DMS53 treated with DMSO at 0.1 percent for 48 hours (cell line): Measurements from ENCODE around the gene SIRT6.
"Not testable (repeated sequence)": the region's sequence is repeated elsewhere in the genome, so short reads cannot be mapped to it uniquely, and the experiment has no call there.

Source experiments
- DNase-seq: peaks from one replicate; lab custom pipeline; 2025; ENCODE audit not compliant: unreplicated experiment; lab: John Stamatoyannopoulos, UW

SIRT6 gene

GRCh38 chr19:4200940-4201542, 18.7 kb upstream of the SIRT6 start:
- DNase-seq: no peak

- DNase-seq: no peak
Measured at GRCh38 chr19:4199699-4200293, 17.4 kb upstream of the SIRT6 start.

- no peak for DNase-seq
Measured at GRCh38 chr19:4198467-4199126, 16.2 kb upstream of the SIRT6 start.

GRCh38 chr19:4197625-4198466, 15.5 kb upstream of the SIRT6 start:
- DNase-seq: no peak

GRCh38 chr19:4197228-4197624, 14.9 kb upstream of the SIRT6 start:
- no peak for DNase-seq

GRCh38 chr19:4196587-4197148, 14.3 kb upstream of the SIRT6 start:
- no peak for DNase-seq

GRCh38 chr19:4196009-4196408, 13.6 kb upstream of the SIRT6 start:
- no peak for DNase-seq

GRCh38 chr19:4194353-4194752, 12.0 kb upstream of the SIRT6 start:
- DNase-seq: no peak

GRCh38 chr19:4192537-4192936, 10.2 kb upstream of the SIRT6 start:
- not testable (repeated sequence) for DNase-seq

- no peak for DNase-seq
Measured at GRCh38 chr19:4189641-4190040, 7.3 kb upstream of the SIRT6 start.

GRCh38 chr19:4187313-4188122, 5.2 kb upstream of the SIRT6 start:
- no peak for DNase-seq

GRCh38 chr19:4186087-4186993, 4.0 kb upstream of the SIRT6 start:
- peak; percentile 20 for DNase-seq

GRCh38 chr19:4185413-4186086, 3.2 kb upstream of the SIRT6 start:
- no peak for DNase-seq

- no peak for DNase-seq
Measured at GRCh38 chr19:4184718-4185352, 2.5 kb upstream of the SIRT6 start.

- DNase-seq: no peak
Measured at GRCh38 chr19:4183967-4184717, 1.8 kb upstream of the SIRT6 start.

GRCh38 chr19:4181053-4181508, 1.3 kb downstream of the SIRT6 start:
- DNase-seq: no peak

- DNase-seq: no peak
Measured at GRCh38 chr19:4178990-4179389, 3.4 kb downstream of the SIRT6 start.

GRCh38 chr19:4177146-4177545, 5.2 kb downstream of the SIRT6 start:
- DNase-seq: no peak
